AG09319 (cell line): Measurements from ENCODE around the gene BTBD18.

Experiments used
- DNase-seq: peaks from one replicate; pipeline ENCODE4 v3.0.0-alpha.2; 2010; ENCODE audit warnings: low read depth; ENCODE audit errors: extremely low read depth
- CTCF ChIP-seq: IDR thresholded peaks from 2 replicates; pipeline ENCODE4 v1.5.1; 2011; ENCODE audit warnings: low read depth, mild to moderate bottlenecking, inconsistent platforms, low read length, moderate library complexity

Gene BTBD18

GRCh38 chr11:57746920-57747319, 4.7 kb downstream of the BTBD18 start:
- no peak for DNase-seq

GRCh38 chr11:57745206-57745605, 6.4 kb downstream of the BTBD18 start:
- no peak for DNase-seq
- no peak for TF ChIP-seq CTCF

More at GRCh38 chr11:57746920-57747319, 4.7 kb downstream of the BTBD18 start:
- no peak for TF ChIP-seq CTCF

GRCh38 chr11:57744357-57744756, 7.3 kb downstream of the BTBD18 start:
- no peak for DNase-seq
- TF ChIP-seq CTCF: no peak

DNA sequence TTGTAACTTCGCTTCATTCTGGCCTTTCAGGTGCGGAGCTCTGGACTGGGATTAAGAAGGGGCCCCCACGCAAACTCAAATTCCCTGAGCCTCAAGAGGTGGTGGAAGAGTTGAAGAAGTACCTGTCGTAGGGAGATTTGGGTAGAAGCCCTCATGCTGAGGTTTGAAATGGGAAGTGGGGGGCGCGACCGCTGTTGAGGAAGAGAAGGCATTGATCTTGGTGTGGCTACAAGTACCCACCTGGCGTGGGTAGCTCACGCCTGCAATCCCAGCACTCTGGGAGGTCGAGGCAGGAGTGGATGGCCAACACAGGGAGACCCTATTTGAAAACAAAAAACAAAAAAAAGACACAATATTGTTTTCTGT, 9.5 kb downstream of the BTBD18 start:
- TF ChIP-seq CTCF: no peak
- no peak for DNase-seq

DNA sequence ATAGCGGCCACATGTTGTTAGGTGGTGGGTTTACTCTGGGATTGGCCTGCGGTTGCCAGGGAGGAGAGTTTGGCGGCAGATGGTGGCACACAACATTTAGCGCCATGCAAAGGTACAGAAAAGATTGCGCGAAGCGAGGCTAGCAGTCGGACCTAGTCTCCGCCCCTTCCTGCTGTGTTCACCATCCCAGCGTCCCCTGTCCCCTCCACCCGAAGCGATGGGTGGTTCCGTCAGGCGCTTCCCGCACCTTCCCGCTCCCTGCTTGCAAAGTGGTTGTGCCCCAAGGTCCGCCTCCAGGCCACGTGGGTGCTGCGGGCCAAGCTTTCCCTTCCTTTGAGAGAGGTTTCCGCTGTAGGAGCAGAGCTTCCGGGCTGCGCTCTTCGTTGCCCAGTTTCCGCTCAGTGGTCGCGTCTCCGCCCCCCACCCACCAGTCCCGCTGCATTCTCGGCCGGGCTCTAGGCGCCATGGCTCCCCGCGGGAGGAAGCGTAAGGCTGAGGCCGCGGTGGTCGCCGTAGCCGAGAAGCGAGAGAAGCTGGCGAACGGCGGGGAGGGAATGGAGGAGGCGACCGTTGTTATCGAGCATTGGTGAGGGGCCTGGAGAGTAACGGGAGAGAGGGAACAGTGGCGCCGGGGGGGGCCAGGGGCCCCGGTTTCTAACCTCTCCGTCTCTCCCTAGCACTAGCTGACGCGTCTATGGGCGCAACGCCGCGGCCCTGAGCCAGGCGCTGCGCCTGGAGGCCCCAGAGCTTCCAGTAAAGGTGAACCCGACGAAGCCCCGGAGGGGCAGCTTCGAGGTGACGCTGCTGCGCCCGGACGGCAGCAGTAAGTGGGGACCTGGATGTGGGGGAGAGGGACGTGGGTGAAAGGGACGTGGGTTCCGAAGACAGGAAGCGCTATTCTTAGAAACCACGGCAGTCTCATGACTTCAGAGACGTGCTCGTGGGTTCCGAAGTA, 10.2 kb downstream of the BTBD18 start, which contains the start of gene SELENOH:
TSS of gene SELENOH (plus strand) at position 360 of the 955 bp plus-strand sequence. CDS start at position 465, 105 bp downstream.
- peak; percentile 93 for DNase-seq
- no peak for TF ChIP-seq CTCF

- TF ChIP-seq CTCF: no peak
- no peak for DNase-seq
Measured at GRCh38 chr11:57735619-57736298, 15.9 kb downstream of the BTBD18 start.

GRCh38 chr11:57732661-57733060, 19.0 kb downstream of the BTBD18 start:
- no peak for DNase-seq
- TF ChIP-seq CTCF: no peak
